OCI-LY7 (cell line): ENCODE data around the gene DUOXA2. TPM values are rescaled to one million over a fixed set of nuclear protein-coding genes. Genes with fewer than 3 reads are reported as not detected.

Experiments used
- BruUV-seq: library from RNA; stranded (reverse); fragments of 400-500 nt; replicated peaks from 2 replicates; lab custom pipeline; 2021; lab: Mats Ljungman, UMichigan
- CTCF ChIA-PET: fragments of 300-600 bp; sonication (Branson Sonifier 250); formaldehyde crosslinking; loops from one replicate; lab custom pipeline; 2022; ENCODE audit warnings: antibody characterized with exemption; ENCODE audit not compliant: unreplicated experiment; lab: Charles Lee
- POLR2A ChIA-PET: fragments of 300-600 bp; sonication (Branson Sonifier 250); formaldehyde crosslinking; loops from one replicate; lab custom pipeline; 2022; ENCODE audit warnings: antibody characterized with exemption; lab: Charles Lee
- DNase-seq: peaks from one replicate; pipeline ENCODE4 v3.0.0-alpha.2; 2015; ENCODE audit warnings: low spot score
- H2AFZ ChIP-seq: fragments of 200-600 bp; sonication (generic), shearing (Covaris generic); 2 replicates; pipeline ENCODE4 v1.6.1; 2014; ENCODE audit warnings: mild to moderate bottlenecking, antibody characterized with exemption, low read length, moderate library complexity
- H3K27ac ChIP-seq: fragments of 200-600 bp; sonication (generic); 2 replicates; pipeline ENCODE4 v1.5.1; 2014; ENCODE audit warnings: mixed run types, low read depth, mild to moderate bottlenecking, moderate library complexity, low read length, inconsistent platforms; ENCODE audit not compliant: poor library complexity, severe bottlenecking
- H3K36me3 ChIP-seq: fragments of 200-600 bp; sonication (generic); 2 replicates; pipeline ENCODE4 v1.6.1; 2014; ENCODE audit warnings: mild to moderate bottlenecking, antibody characterized with exemption, low read length, moderate library complexity, mixed read lengths; ENCODE audit not compliant: insufficient read depth
- H3K4me1 ChIP-seq: fragments of 200-600 bp; sonication (generic); 2 replicates; pipeline ENCODE4 v1.5.1; 2014; ENCODE audit warnings: mild to moderate bottlenecking, low read length; ENCODE audit not compliant: insufficient read depth, poor library complexity, severe bottlenecking
- H3K4me2 ChIP-seq: fragments of 200-600 bp; sonication (generic); 2 replicates; pipeline ENCODE4 v1.6.1; 2014; ENCODE audit warnings: mild to moderate bottlenecking, low read length
- H3K4me3 ChIP-seq: fragments of 200-600 bp; sonication (generic); 2 replicates; pipeline ENCODE4 v1.5.1; 2014; ENCODE audit warnings: mild to moderate bottlenecking, low read depth, low read length; ENCODE audit not compliant: poor library complexity, severe bottlenecking
- H3K79me2 ChIP-seq: fragments of 200-600 bp; sonication (generic); 2 replicates; pipeline ENCODE4 v1.6.1; 2016; ENCODE audit warnings: low read depth, mild to moderate bottlenecking, low read length, moderate library complexity, mixed read lengths; ENCODE audit not compliant: insufficient read depth
- H3K9me2 ChIP-seq: fragments of 200-600 bp; sonication (generic); 2 replicates; pipeline ENCODE4 v1.6.1; 2016; ENCODE audit warnings: mild to moderate bottlenecking, low read length, mixed read lengths; ENCODE audit not compliant: insufficient read depth
- H3K9me3 ChIP-seq: fragments of 200-600 bp; sonication (generic); 2 replicates; pipeline ENCODE4 v1.6.1; 2014; ENCODE audit warnings: mild to moderate bottlenecking, mixed run types, low read length, mixed read lengths
- H4K20me1 ChIP-seq: fragments of 200-600 bp; sonication (generic); 2 replicates; pipeline ENCODE4 v1.6.1; 2014; ENCODE audit warnings: mild to moderate bottlenecking, antibody characterized with exemption, low read length, moderate library complexity, mixed read lengths; ENCODE audit not compliant: insufficient read depth
- EZH2phosphoT487 ChIP-seq: fragments of 200-600 bp; sonication (generic); IDR thresholded peaks from 2 replicates; pipeline ENCODE4 v1.6.1; 2018; ENCODE audit warnings: low read depth, borderline replicate concordance, mild to moderate bottlenecking, mixed run types, antibody characterized with exemption, low read length, moderate library complexity, mixed read lengths
- intact Hi-C: fragments of 100-400 bp; cut with micrococcal nuclease; formaldehyde crosslinking; loops from one replicate; pipeline ENCODE4 v1.10.0; 2022; ENCODE audit not compliant: unreplicated experiment
- total RNA-seq, 2 experiments: library from RNA; depleted of rRNA in 1 of 2; stranded (reverse); fragments of >200 nt in 1 of 2; shearing (Covaris generic) in 1 of 2; gene quantifications; 2 replicates each; pipeline ENCODE4 v1.2.3, GENCODE V29; 2014 to 2022
- TF ChIP-seq, protein P1 (sequence below): fragments of 200-600 bp; sonication (generic); conservative IDR thresholded peaks from 2 replicates; pipeline ENCODE4 v1.5.1; 2014; ENCODE audit warnings: mild to moderate bottlenecking, antibody characterized with exemption, low read length, moderate library complexity, mixed read lengths

The DUOXA2 gene
- total RNA-seq, 2 experiments from 2014 or later = not detected

DNA sequence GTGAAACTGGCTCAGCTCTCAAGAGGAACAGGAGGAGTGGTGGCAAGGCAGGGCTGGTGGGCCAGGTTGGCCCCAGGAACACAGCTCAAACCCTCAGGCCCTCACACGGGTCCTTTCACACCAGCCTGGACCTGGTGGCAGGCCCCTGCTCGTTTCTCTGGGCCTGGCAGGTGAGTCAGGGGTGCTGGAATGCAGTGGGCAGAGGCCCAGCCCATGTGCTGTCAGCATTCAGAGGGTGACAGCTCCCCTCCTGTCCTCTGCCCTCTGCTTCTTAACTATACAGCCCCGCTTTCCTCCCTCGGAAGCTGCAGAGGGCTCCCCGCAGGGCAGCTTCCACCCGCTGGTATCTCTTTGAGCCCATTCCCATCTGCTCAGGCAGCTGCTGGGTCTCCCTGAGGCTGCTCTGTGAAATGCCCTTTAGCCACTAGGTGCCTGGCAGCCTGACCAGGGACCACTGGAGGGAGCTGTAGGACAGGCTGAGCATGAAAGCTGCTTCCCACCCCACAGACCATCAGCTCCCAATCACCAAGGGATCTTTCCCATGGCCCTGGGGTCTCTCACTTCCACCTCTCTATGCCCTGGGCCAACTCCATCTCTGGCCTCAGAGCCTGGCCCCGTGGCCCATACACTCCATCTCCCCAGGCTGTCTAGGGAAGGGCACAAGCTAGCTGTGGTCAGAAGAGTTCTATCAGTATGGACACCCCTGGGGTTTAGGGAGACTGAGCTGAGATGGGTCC is 48.8 kb downstream of the DUOXA2 start:
- peak; percentile 81 for DNase-seq
- intact Hi-C loops = loop anchor here (1.0 to 10.0 kb wide), 2 partner anchors 295 to 452 kb away; no protein-coding TSS in a partner anchor
- Histone ChIP-seq H3K4me2 (no peak overlapping the region), H4K20me1 (no peaks in the 10 kb centered on the region), H3K36me3 (no peaks in the 10 kb centered on the region), H2AFZ (no peak overlapping the region), H3K79me2 (no peaks in the 10 kb centered on the region), H3K4me3 (no peak overlapping the region), H3K9me2 (no peaks in the 10 kb centered on the region), H3K9me3 (no peaks in the 10 kb centered on the region), H3K4me1 (peaks cover 14% of the 10 kb centered on the region), H3K27ac (no peak overlapping the region)
- CTCF ChIA-PET = interaction anchor here (0.8 to 1.3 kb wide), 8 partner anchors 110 to 425 kb away, joined by 3 to 5 read pairs (median 3); a partner anchor contains a TSS
- no peak for TF ChIP-seq EZH2phosphoT487
- TF ChIP-seq, protein P1, sequence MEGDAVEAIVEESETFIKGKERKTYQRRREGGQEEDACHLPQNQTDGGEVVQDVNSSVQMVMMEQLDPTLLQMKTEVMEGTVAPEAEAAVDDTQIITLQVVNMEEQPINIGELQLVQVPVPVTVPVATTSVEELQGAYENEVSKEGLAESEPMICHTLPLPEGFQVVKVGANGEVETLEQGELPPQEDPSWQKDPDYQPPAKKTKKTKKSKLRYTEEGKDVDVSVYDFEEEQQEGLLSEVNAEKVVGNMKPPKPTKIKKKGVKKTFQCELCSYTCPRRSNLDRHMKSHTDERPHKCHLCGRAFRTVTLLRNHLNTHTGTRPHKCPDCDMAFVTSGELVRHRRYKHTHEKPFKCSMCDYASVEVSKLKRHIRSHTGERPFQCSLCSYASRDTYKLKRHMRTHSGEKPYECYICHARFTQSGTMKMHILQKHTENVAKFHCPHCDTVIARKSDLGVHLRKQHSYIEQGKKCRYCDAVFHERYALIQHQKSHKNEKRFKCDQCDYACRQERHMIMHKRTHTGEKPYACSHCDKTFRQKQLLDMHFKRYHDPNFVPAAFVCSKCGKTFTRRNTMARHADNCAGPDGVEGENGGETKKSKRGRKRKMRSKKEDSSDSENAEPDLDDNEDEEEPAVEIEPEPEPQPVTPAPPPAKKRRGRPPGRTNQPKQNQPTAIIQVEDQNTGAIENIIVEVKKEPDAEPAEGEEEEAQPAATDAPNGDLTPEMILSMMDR = peak; percentile 89
- POLR2A ChIA-PET = interaction anchor here (0.5 to 1.2 kb wide), 5 partner anchors 15 to 359 kb away, joined by 3 to 4 read pairs (median 3); a partner anchor contains a TSS
- no TSS peak for BruUV-seq

DNA sequence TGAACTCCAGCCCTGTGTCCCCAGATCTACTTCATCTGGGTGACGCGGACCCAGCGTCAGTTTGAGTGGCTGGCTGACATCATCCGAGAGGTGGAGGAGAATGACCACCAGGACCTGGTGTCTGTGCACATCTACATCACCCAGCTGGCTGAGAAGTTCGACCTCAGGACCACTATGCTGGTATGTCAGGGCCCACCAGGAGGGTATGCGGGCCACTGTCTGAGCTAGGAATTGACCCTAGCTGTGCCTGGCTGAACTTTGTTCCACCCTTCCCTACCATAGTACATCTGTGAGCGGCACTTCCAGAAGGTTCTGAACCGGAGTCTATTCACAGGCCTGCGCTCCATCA is 49.4 kb downstream of the DUOXA2 start:
- no TSS peak for BruUV-seq
- H3K4me3 ChIP-seq = no peak overlapping the region
- H3K4me1 ChIP-seq = peaks cover 19% of the 10 kb centered on the region
- DNase-seq = no peak
- ChIA-PET CTCF (interaction anchor here (0.6 to 1.3 kb wide), 9 partner anchors 32 to 424 kb away, joined by 3 to 5 read pairs (median 3); a partner anchor contains a TSS), POLR2A (interaction anchor here (0.6 to 1.2 kb wide), 7 partner anchors 19 to 358 kb away, joined by 3 to 4 read pairs (median 3); a partner anchor contains a TSS)
- no peaks in the 10 kb centered on the region for H4K20me1 ChIP-seq
- H2AFZ ChIP-seq = no peak overlapping the region
- no peaks in the 10 kb centered on the region for H3K36me3 ChIP-seq
- TF ChIP-seq, protein P1 = no peak
- TF ChIP-seq EZH2phosphoT487 = no peak
- no peak overlapping the region for H3K27ac ChIP-seq
- intact Hi-C loops = loop anchor here (1.0 to 10.0 kb wide), 2 partner anchors 295 to 451 kb away; no protein-coding TSS in a partner anchor
- H3K9me3 ChIP-seq = no peaks in the 10 kb centered on the region
- H3K9me2 ChIP-seq = no peaks in the 10 kb centered on the region
- no peak overlapping the region for H3K4me2 ChIP-seq
- no peaks in the 10 kb centered on the region for H3K79me2 ChIP-seq
